ENCODE data around the gene TRIML1.

The TRIML1 gene

DNA sequence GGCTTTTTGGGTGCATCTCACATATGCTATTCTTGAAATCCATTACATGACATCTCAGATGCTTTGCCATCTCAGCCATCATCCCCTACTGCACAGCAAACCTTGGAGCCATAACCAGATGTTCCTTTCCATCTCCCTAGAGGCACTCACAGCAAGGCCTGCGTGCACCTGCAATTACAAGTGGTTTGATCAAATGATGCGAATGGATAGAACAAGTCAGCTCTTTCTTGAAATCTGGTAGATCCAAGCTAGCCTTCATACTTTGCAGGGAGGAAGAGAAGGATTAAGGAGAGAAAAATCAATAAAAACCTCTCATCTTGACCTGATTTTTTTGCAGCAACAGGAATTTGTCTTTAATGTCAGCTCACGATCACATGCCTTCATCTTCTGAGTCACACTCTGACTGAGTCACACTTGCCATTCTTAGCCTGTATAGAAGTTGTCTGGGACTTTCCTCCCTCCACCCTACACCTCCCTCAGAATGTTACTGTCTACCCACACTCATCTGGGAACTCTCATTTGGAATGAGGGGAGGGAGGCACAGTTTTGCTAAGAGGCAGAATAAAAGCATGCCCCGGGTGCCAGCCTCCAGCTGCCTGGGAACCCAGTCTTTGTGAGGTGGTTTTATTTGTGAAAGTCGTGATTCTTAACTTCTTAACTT is 11.9 kb upstream of the TRIML1 start:
- POLR2A ChIA-PET = no interaction called here
- H3K36me3 ChIP-seq (ENCODE audit: control insufficient read depth in 2 of 2, insufficient read depth in 1 of 2, low read length in 2 of 2) = no peaks in the 10 kb centered on the region
- H3K4me1 ChIP-seq (ENCODE audit: control insufficient read depth, insufficient read depth, low read length) = no peaks in the 10 kb centered on the region
- no peaks in the 10 kb centered on the region for H3K9me3 ChIP-seq (ENCODE audit: control insufficient read depth, insufficient read depth, low read depth, low read length)
- TF ChIP-seq SETDB1 (IDR thresholded peaks at IDR 0.05; ENCODE audit: insufficient read length, low read length) = no peak
- no peak for TF ChIP-seq ZNF791 (tag by site-specific recombination; IDR thresholded peaks at IDR 0.05)
- no peak for TF ChIP-seq ZNF660 (tag by site-specific recombination; IDR thresholded peaks at IDR 0.05)
- TF ChIP-seq, protein P1, sequence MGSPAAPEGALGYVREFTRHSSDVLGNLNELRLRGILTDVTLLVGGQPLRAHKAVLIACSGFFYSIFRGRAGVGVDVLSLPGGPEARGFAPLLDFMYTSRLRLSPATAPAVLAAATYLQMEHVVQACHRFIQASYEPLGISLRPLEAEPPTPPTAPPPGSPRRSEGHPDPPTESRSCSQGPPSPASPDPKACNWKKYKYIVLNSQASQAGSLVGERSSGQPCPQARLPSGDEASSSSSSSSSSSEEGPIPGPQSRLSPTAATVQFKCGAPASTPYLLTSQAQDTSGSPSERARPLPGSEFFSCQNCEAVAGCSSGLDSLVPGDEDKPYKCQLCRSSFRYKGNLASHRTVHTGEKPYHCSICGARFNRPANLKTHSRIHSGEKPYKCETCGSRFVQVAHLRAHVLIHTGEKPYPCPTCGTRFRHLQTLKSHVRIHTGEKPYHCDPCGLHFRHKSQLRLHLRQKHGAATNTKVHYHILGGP (tag by site-specific recombination; IDR thresholded peaks at IDR 0.05) = no peak
- no peak for TF ChIP-seq ZFP41 (tag by site-specific recombination; IDR thresholded peaks at IDR 0.05; ENCODE audit: borderline replicate concordance)
- no peak for TF ChIP-seq ZBTB20 (tag by site-specific recombination; IDR thresholded peaks at IDR 0.05)
- TF ChIP-seq ZNF747 (tag by site-specific recombination; IDR thresholded peaks at IDR 0.05) = no peak
- TF ChIP-seq ZNF223 (tag by site-specific recombination; IDR thresholded peaks at IDR 0.05) = no peak
- no peak for TF ChIP-seq PRDM1 (tag by site-specific recombination; IDR thresholded peaks at IDR 0.05)
- TF ChIP-seq ZNF548 (tag by site-specific recombination; IDR thresholded peaks at IDR 0.05) = no peak
- no peak for TF ChIP-seq ZXDB (tag by site-specific recombination; IDR thresholded peaks at IDR 0.05)
- no peak for TF ChIP-seq ZNF776 (tag by site-specific recombination; IDR thresholded peaks at IDR 0.05; ENCODE audit: borderline replicate concordance)
- no peak for TF ChIP-seq ZNF610 (tag by site-specific recombination; IDR thresholded peaks at IDR 0.05; ENCODE audit: borderline replicate concordance)
- TF ChIP-seq ZBTB1 (tag by site-specific recombination; IDR thresholded peaks at IDR 0.05) = no peak
- TF ChIP-seq ZNF629 (tag by site-specific recombination; IDR thresholded peaks at IDR 0.05) = no peak
- no peak for TF ChIP-seq ZNF658 (tag by site-specific recombination; IDR thresholded peaks at IDR 0.05)
- TF ChIP-seq, protein P2, sequence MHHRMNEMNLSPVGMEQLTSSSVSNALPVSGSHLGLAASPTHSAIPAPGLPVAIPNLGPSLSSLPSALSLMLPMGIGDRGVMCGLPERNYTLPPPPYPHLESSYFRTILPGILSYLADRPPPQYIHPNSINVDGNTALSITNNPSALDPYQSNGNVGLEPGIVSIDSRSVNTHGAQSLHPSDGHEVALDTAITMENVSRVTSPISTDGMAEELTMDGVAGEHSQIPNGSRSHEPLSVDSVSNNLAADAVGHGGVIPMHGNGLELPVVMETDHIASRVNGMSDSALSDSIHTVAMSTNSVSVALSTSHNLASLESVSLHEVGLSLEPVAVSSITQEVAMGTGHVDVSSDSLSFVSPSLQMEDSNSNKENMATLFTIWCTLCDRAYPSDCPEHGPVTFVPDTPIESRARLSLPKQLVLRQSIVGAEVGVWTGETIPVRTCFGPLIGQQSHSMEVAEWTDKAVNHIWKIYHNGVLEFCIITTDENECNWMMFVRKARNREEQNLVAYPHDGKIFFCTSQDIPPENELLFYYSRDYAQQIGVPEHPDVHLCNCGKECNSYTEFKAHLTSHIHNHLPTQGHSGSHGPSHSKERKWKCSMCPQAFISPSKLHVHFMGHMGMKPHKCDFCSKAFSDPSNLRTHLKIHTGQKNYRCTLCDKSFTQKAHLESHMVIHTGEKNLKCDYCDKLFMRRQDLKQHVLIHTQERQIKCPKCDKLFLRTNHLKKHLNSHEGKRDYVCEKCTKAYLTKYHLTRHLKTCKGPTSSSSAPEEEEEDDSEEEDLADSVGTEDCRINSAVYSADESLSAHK (tag by site-specific recombination; IDR thresholded peaks at IDR 0.05) = no peak
- CTCF ChIA-PET = no interaction called here
- H3K27ac ChIP-seq (ENCODE audit: extremely low read depth, low read depth, low read length) = no peak overlapping the region
- no peak overlapping the region for H3K4me3 ChIP-seq (ENCODE audit: low read depth, low read length)

DNA sequence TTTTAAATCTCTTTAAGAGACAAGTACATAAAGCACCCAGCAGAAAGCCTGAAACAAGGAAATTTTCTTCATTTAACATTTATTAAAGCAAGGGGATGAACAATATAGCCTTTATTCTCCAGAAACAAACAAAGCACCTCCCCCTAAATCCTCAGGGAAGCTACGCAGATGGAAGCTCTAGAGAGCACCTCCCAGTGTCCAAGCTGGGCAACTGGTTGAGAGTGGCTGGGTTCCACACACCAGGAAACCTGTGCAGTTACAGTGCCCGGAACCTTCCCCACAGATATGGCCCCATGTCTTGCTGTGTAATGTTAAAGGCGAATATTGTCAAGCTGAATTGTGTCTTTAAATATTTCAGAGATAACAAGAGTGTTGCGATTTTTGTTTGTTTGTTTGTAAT is 8.9 kb upstream of the TRIML1 start:
- Histone ChIP-seq H3K9me3 (ENCODE audit: control insufficient read depth, insufficient read depth, low read depth, low read length) (no peaks in the 10 kb centered on the region), H3K4me3 (ENCODE audit: low read depth, low read length) (no peak overlapping the region), H3K27ac (ENCODE audit: extremely low read depth, low read depth, low read length) (no peak overlapping the region), H3K4me1 (ENCODE audit: control insufficient read depth, insufficient read depth, low read length) (no peaks in the 10 kb centered on the region), H3K36me3 (ENCODE audit: control insufficient read depth in 2 of 2, insufficient read depth in 1 of 2, low read length in 2 of 2) (no peaks in the 10 kb centered on the region)
- CTCF ChIA-PET = interaction anchor here (1.0 kb wide), 1 partner anchor 14 kb away, joined by 4 read pairs; no protein-coding TSS in a partner anchor
- POLR2A ChIA-PET = no interaction called here
- no peak for TF ChIP-seq ZNF830 (tag by site-specific recombination; IDR thresholded peaks at IDR 0.05; ENCODE audit: low read depth)
- TF ChIP-seq ZNF585B (tag by site-specific recombination; IDR thresholded peaks at IDR 0.05) = no peak
- TF ChIP-seq, protein P3, sequence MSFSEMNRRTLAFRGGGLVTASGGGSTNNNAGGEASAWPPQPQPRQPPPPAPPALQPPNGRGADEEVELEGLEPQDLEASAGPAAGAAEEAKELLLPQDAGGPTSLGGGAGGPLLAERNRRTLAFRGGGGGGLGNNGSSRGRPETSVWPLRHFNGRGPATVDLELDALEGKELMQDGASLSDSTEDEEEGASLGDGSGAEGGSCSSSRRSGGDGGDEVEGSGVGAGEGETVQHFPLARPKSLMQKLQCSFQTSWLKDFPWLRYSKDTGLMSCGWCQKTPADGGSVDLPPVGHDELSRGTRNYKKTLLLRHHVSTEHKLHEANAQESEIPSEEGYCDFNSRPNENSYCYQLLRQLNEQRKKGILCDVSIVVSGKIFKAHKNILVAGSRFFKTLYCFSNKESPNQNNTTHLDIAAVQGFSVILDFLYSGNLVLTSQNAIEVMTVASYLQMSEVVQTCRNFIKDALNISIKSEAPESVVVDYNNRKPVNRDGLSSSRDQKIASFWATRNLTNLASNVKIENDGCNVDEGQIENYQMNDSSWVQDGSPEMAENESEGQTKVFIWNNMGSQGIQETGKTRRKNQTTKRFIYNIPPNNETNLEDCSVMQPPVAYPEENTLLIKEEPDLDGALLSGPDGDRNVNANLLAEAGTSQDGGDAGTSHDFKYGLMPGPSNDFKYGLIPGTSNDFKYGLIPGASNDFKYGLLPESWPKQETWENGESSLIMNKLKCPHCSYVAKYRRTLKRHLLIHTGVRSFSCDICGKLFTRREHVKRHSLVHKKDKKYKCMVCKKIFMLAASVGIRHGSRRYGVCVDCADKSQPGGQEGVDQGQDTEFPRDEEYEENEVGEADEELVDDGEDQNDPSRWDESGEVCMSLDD (tag by site-specific recombination; IDR thresholded peaks at IDR 0.05) = no peak
- no peak for TF ChIP-seq ZNF777 (tag by site-specific recombination; IDR thresholded peaks at IDR 0.05; ENCODE audit: borderline replicate concordance)
- no peak for TF ChIP-seq ZNF10 (tag by site-specific recombination; IDR thresholded peaks at IDR 0.05)
